Measurements from ENCODE around the gene ADARB1. TPM values are rescaled to one million over a fixed set of nuclear protein-coding genes. Genes with fewer than 3 reads are reported as not detected.
A peak's percentile ranks its signal among the peaks of the same experiment; 100 is the strongest.

ADARB1 gene
- total RNA-seq, 1 donor = 2.1 TPM

GRCh38 chr21:45029948-45030681 lies 44.3 kb upstream of the ADARB1 start:
- no peak for TF ChIP-seq CTCF (IDR thresholded peaks at IDR 0.05; ENCODE audit: insufficient read depth, low read length)
- DNase-seq (ENCODE audit: low read depth) = no peak
- no peak overlapping the region for H3K4me3 ChIP-seq (ENCODE audit: low read depth, low read length)

- peak; percentile 45 for DNase-seq (ENCODE audit: low read depth)
- H3K4me3 ChIP-seq (ENCODE audit: low read depth, low read length) = no peak overlapping the region
- no peak for TF ChIP-seq CTCF (IDR thresholded peaks at IDR 0.05; ENCODE audit: insufficient read depth, low read length)
Measured at GRCh38 chr21:45030682-45031570, 43.5 kb upstream of the ADARB1 start.

DNA sequence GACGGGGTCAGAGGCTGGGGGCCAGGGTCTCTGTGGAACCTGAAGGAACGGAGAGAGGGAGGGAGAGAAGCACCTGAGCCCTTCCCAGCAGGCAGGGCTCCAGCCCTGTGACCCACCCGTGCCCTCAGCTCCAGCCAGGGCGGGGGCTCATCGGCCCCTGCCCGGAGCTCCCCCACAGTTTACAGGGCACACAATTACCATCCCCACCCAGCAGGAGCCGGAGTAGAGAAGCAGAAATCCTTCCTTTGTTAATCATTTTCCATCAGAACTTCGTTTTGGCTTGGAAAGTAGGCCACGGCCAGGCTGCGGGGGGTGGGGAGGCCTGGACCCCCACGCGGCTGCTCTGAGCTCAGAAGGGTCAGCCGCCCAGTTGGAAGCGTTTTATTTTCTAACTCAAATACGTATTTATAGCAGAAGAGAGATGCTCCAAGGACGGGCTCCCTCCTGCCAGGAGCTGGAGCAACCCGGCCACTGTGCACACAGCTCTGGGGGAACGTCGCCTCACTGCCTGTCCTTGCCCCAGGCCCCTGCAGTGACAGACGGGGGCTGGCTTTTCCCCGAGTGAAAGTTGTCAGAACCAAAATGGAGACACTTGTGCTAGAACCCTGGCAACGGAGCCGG lies 42.7 kb upstream of the ADARB1 start:
- no peak overlapping the region for H3K4me3 ChIP-seq (ENCODE audit: low read depth, low read length)
- DNase-seq (ENCODE audit: low read depth) = no peak
- TF ChIP-seq CTCF (IDR thresholded peaks at IDR 0.05; ENCODE audit: insufficient read depth, low read length) = no peak

GRCh38 chr21:45032332-45032731 lies 42.0 kb upstream of the ADARB1 start:
- no peak overlapping the region for H3K4me3 ChIP-seq (ENCODE audit: low read depth, low read length)
- TF ChIP-seq CTCF (IDR thresholded peaks at IDR 0.05; ENCODE audit: insufficient read depth, low read length) = no peak
- no peak for DNase-seq (ENCODE audit: low read depth)

- H3K4me3 ChIP-seq (ENCODE audit: low read depth, low read length) = no peak overlapping the region
- no peak for TF ChIP-seq CTCF (IDR thresholded peaks at IDR 0.05; ENCODE audit: insufficient read depth, low read length)
- DNase-seq (ENCODE audit: low read depth) = no peak
Measured at GRCh38 chr21:45032977-45033710, 41.2 kb upstream of the ADARB1 start.
